Peyer's patch (tissue), 4 donors: ENCODE data around the gene MLH1. TPM values are rescaled to one million over a fixed set of nuclear protein-coding genes. Genes with fewer than 3 reads are reported as not detected.
"Not testable (repeated sequence)": the region's sequence is repeated elsewhere in the genome, so short reads cannot be mapped to it uniquely, and the experiment has no call there.

ENCODE experiments used
- DNase-seq, 3 donors: peaks; one replicate each; pipeline ENCODE4 v3.0.0-alpha.2; 2017 to 2019
- H3K27ac ChIP-seq, 4 donors: fragments of 200-600 bp; sonication (generic); one replicate each; pipeline ENCODE4 v1.5.1; 2016 to 2019
- H3K27me3 ChIP-seq, 2 donors: fragments of 200-600 bp; sonication (generic); one replicate each; pipeline ENCODE4 v1.5.1; 2019
- H3K36me3 ChIP-seq, 3 donors: fragments of 200-600 bp; sonication (generic); one replicate each; pipeline ENCODE4 v1.5.1; 2016 to 2019
- H3K4me1 ChIP-seq, 4 donors: fragments of 200-600 bp; sonication (generic); one replicate each; pipeline ENCODE4 v1.5.1; 2016 to 2019
- H3K4me3 ChIP-seq, 4 donors: fragments of 200-600 bp; sonication (generic); 1 replicate in 3 of 4; 2 replicates in 1 of 4; pipeline ENCODE4 v1.5.1; 2016 to 2019; ENCODE audit warnings: mild to moderate bottlenecking in 1 of 4
- H3K9me3 ChIP-seq, 4 donors: fragments of 200-600 bp; sonication (generic); one replicate each; pipeline ENCODE4 v1.5.1; 2016 to 2019; ENCODE audit warnings: mild to moderate bottlenecking in 1 of 4
- CTCF ChIP-seq, 6 experiments: fragments of 450-650 bp in 4 of 6; fragments of 200-600 bp in 2 of 6; sonication (generic) in 1 of 6; IDR thresholded peaks; one replicate each; pipeline ENCODE4 v1.5.1; 2017 to 2019; ENCODE audit warnings: antibody characterized with exemption in 6 of 6, mild to moderate bottlenecking in 3 of 6, moderate library complexity in 1 of 6
- POLR2A ChIP-seq, 2 donors: fragments of 450-650 bp; IDR thresholded peaks; one replicate each; pipeline ENCODE4 v1.5.1; 2017; ENCODE audit warnings: antibody characterized with exemption in 2 of 2, mild to moderate bottlenecking in 2 of 2, moderate library complexity in 2 of 2
- total RNA-seq, 4 donors: library from RNA; depleted of rRNA; stranded (reverse); fragments of >200 nt; gene quantifications; one replicate each; pipeline ENCODE4 v1.1.0, GENCODE V29; 2016

Gene MLH1
- total RNA-seq, 4 donors from 2014 or later = 21.4 to 149 (median 27.4) TPM

DNA sequence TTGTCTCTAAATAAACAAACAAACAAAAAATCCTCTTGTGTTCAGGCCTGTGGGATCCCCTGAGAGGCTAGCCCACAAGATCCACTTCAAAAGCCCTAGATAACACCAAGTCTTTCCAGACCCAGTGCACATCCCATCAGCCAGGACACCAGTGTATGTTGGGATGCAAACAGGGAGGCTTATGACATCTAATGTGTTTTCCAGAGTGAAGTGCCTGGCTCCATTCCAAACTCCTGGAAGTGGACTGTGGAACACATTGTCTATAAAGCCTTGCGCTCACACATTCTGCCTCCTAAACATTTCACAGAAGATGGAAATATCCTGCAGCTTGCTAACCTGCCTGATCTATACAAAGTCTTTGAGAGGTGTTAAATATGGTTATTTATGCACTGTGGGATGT, 57.0 kb downstream of the MLH1 start:
- Histone ChIP-seq H3K27ac (no peak overlapping the region), H3K36me3 (peaks cover 0 to 88% (median 0%) of the 10 kb centered on the region in 3 donors), H3K9me3 (no peaks in the 10 kb centered on the region), H3K4me3 (no peak overlapping the region), H3K4me1 (peaks cover 0 to 4% (median 0%) of the 10 kb centered on the region in 4 donors), H3K27me3 (no peaks in the 10 kb centered on the region)
- TF ChIP-seq CTCF (IDR thresholded peaks at IDR 0.05) (no peak), POLR2A (IDR thresholded peaks at IDR 0.05) (no peak)
- no peak for DNase-seq

DNA sequence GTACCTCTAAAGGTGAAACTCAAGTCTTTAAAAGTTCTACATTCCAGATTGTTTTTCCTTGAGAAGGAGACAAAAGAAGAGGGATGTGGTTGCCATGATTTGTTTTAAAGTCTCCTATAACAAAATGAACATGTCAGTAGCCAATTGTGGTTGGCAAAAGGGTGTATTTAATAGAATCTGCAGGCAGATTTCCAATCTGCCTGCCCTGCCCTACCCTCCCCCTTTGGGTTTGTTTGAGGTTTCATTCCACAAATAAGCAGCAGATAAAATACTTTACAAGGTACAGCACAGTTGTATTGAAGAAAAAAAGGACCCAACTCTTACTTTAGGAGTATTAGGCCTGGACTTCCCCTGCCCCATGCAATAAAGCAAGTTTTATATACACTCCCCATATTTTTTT, 59.5 kb downstream of the MLH1 start:
- Histone ChIP-seq H3K9me3 (no peaks in the 10 kb centered on the region), H3K27ac (no peak overlapping the region), H3K4me3 (no peak overlapping the region), H3K4me1 (peaks cover 0 to 4% (median 0%) of the 10 kb centered on the region in 4 donors), H3K27me3 (no peaks in the 10 kb centered on the region), H3K36me3 (peaks cover 0 to 92% (median 0%) of the 10 kb centered on the region in 3 donors)
- no peak for DNase-seq
- TF ChIP-seq CTCF (IDR thresholded peaks at IDR 0.05) (no peak), POLR2A (IDR thresholded peaks at IDR 0.05) (no peak)

DNA sequence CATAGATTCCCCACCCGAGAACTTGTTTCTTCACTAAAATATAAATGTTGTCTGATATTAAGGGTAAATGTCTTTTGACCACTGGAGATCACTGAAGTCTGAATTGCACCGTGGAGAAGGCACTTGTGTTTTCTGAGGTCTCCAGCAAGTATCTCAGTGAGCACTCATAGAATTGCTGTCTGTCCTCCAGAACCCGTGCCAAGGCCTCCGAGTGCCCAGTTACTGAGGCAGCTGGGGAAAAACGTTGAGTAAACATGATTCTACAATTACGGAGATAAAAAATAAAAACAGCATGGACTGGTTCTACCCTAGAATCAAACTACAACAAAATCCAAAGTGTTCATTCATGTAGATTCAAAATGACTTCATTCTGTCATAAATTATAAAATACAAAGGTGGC, 60.0 kb downstream of the MLH1 start:
- H3K27me3 ChIP-seq = no peaks in the 10 kb centered on the region
- H3K36me3 ChIP-seq = peaks cover 0 to 92% (median 0%) of the 10 kb centered on the region in 3 donors
- peaks cover 0 to 4% (median 0%) of the 10 kb centered on the region in 4 donors for H3K4me1 ChIP-seq
- no peaks in the 10 kb centered on the region for H3K9me3 ChIP-seq
- no peak for TF ChIP-seq POLR2A (IDR thresholded peaks at IDR 0.05)
- no peak for DNase-seq
- H3K4me3 ChIP-seq = no peak overlapping the region
- H3K27ac ChIP-seq = peak overlapping the region in 1 of 4 donors; percentile 12

DNA sequence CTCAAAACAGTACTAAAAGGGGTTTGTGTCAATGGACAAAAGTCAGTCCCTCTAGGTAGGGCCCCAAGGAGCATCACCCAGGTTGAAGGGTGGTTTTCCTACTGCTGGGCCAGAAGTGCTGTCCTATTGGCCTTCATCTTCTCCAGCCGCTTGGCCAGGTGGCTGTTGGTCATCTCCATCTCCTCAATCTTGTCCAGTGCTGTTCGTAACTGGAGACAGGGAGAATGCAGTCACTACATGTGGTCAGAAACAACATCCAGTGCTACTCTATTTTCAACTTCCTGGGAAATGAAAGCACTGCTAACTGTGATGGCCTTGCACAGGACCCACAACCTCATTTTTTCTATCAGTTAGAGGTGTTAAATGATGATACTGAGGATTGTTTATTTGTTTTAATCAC, 60.4 kb downstream of the MLH1 start:
- Histone ChIP-seq H3K4me1 (peaks cover 0 to 4% (median 0%) of the 10 kb centered on the region in 4 donors), H3K27ac (peak overlapping the region in 2 of 4 donors; percentile 5 to 12), H3K4me3 (no peak overlapping the region), H3K9me3 (no peaks in the 10 kb centered on the region), H3K27me3 (no peaks in the 10 kb centered on the region), H3K36me3 (peaks cover 0 to 92% (median 0%) of the 10 kb centered on the region in 3 donors)
- DNase-seq = no peak
- TF ChIP-seq POLR2A (IDR thresholded peaks at IDR 0.05) (no peak), CTCF (IDR thresholded peaks at IDR 0.05) (no peak)

GRCh38 chr3:37054370-37054769, 61.1 kb downstream of the MLH1 start:
- Histone ChIP-seq H3K9me3 (no peaks in the 10 kb centered on the region), H3K27me3 (no peaks in the 10 kb centered on the region), H3K4me3 (no peak overlapping the region), H3K4me1 (peaks cover 0 to 4% (median 0%) of the 10 kb centered on the region in 4 donors), H3K27ac (peak overlapping the region in 2 of 4 donors; percentile 2 to 5), H3K36me3 (peaks cover 0 to 91% (median 0%) of the 10 kb centered on the region in 3 donors)
- DNase-seq = no peak
- TF ChIP-seq POLR2A (IDR thresholded peaks at IDR 0.05) (no peak), CTCF (IDR thresholded peaks at IDR 0.05) (no peak)

- DNase-seq, H3K4me3 ChIP-seq, H3K4me1 ChIP-seq, H3K27me3 ChIP-seq, H3K9me3 ChIP-seq: not testable (repeated sequence)
- peak overlapping the region in 1 of 4 donors; percentile 2 for H3K27ac ChIP-seq
- peaks cover 0 to 91% (median 0%) of the 10 kb centered on the region in 3 donors for H3K36me3 ChIP-seq
Observed at GRCh38 chr3:37055077-37055476, 61.8 kb downstream of the MLH1 start.

- H3K4me1 ChIP-seq = peaks cover 0 to 4% (median 0%) of the 10 kb centered on the region in 4 donors
- TF ChIP-seq CTCF (IDR thresholded peaks at IDR 0.05) = no peak
- no peak for TF ChIP-seq POLR2A (IDR thresholded peaks at IDR 0.05)
- DNase-seq = no peak
- H3K4me3 ChIP-seq = no peak overlapping the region
- H3K9me3 ChIP-seq = no peaks in the 10 kb centered on the region
- H3K27me3 ChIP-seq = no peaks in the 10 kb centered on the region
- H3K36me3 ChIP-seq = peaks cover 0 to 91% (median 0%) of the 10 kb centered on the region in 3 donors
- no peak overlapping the region for H3K27ac ChIP-seq
Observed at GRCh38 chr3:37056826-37057225, 63.5 kb downstream of the MLH1 start.
